NCI-H2081 (cell line): ENCODE data around the gene NEO1.

Source experiments
- DNase-seq, 2 experiments: peaks; one replicate each; lab custom pipeline; 2025; lab: John Stamatoyannopoulos, UW

Gene NEO1

GRCh38 chr15:73028831-73029451 is 23.3 kb upstream of the NEO1 start:
- no peak for DNase-seq

- DNase-seq, result no peak
These were observed 22.1 kb upstream of the NEO1 start for GRCh38 chr15:73030122-73030679.

- DNase-seq, result no peak
These were observed 20.6 kb upstream of the NEO1 start for GRCh38 chr15:73031648-73032047.

DNA sequence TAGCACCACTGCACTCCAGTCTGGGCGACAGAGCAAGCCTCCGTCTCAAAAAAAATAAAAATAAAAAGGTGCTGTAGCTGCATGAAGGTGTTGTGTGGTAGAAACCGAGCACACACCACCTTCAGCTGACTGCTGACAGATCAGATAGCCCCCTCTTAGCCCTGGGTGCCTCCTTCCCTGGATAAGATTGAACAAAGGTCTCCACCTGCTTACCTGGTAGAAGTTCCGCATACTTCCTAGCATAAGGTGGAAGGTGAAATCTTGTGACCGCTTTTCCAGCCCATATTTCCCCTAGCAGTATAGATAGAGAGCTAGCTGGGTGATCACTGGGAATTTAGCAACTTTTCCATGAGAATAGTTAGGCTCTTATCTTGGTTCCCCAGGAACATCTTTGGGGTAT is 18.7 kb upstream of the NEO1 start:
- DNase-seq, result no peak

DNA sequence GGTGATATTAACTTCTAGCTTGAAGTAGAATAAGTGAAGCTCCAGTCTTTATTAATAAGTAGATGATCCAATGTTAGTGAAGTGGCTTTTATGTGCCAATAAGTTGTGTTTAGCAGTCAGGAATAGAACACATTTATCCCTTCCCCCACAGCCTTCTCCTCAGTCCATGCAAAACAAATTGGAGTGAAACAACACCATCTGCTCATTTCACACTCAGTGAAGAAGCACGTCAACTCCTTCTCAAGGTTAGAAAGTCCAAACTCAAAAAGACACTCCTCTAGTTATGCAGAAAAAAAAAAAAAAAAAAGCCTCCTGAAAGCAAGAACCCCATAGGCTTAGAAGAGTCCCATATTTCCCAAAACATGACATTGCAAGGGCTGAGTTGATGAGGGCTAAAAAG is 18.0 kb upstream of the NEO1 start:
- no peak for DNase-seq

- DNase-seq, result no peak
These were observed 17.0 kb upstream of the NEO1 start for GRCh38 chr15:73035221-73035620.

GRCh38 chr15:73038220-73038619 is 14.0 kb upstream of the NEO1 start:
- no peak for DNase-seq

DNA sequence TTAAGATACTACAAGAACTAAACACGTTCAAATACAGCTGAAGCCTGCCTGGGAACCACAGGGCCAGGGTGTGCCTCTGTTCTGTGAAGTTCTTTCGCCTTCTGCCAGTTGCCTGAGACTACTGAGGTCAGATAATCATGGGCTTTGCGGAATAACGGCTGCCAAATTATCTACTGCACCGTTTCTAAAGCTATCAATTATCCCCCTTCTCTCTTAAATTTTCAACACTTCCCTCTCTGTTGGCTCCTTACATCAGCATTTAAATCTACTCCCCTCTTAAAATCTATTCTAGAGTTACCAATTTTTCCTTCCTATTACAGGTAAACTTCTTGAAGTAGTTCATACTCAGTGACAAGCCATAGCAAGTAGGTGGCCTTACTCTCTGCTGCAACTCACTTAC is 6.2 kb upstream of the NEO1 start:
- no peak for DNase-seq

DNA sequence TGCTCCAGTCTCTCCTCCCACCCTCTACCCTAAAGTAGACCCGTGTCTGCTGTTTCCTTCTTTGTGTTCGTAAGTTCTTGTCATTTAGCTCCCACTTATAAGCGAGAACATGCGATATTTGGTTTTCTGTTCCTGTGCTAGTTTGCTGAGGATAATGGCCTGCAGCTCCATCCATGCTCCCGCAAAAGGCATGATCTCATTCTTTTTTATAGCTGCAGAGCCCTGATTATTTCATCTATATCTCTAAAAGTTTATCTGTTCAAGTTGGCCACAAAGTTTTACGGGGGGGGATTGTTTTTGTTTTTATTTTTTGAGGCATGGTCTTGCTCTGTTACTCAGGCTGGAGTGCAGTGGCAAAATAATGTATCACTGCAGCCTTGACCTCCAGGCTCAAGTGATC is 4.4 kb upstream of the NEO1 start:
- no peak for DNase-seq

- no peak for DNase-seq
These were observed 3.5 kb upstream of the NEO1 start for GRCh38 chr15:73048624-73049295.

GRCh38 chr15:73049564-73050215 is 2.6 kb upstream of the NEO1 start:
- no peak for DNase-seq

DNA sequence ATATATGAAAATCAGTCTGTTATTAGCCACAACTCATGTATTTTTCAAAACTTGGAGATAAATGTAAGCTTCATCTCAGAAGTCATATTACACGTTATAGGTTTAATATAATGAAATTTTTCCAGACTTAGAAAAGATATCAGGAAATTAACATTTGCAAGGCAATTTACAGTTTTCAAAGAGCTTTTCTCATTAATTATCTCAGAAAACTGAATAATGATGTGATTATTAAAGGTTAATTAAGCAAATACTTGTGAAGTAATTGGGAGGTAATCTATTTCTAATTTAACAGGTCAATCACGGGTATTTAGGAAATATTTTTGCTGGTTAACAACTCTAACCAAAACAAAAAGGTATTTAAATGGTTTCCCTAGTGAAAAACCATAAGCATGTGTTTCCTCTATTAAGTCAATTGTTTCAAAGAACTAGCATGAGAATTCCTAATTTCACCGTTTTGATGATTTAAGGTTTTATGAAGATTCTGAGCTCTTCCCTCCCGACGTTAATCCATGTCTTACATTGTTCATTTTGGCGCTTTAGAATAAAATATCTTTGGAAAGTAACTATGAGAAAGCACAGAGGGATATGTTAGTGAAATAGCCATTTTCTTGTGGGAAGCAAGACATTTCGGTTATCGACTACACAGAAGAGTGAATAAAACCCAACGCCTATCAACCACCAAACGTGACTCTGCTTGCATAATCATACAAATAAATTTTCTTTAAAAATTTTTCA is 1.5 kb upstream of the NEO1 start:
- no peak for DNase-seq

DNA sequence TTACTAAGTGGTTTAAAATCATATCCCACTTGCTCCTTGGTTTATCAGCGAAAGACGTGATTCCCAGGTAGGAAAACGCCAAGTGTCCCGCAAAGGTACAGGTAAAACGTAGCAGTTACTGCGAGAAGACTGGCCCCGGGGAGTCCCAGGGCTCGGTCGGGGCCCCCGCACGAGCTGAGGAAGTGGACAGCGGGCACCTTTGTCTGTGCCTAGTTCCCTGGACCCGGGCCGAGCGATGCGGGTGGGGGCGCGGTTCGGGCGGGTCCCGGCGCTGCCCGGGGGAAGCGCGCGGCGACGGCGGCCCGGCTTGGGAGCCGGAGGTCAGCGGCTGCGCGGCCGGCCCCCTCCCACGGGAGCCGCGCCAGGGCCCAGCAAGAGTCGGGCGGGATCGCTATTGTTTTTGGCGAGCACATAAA is 864 bp upstream of the NEO1 start:
- no peak for DNase-seq

GRCh38 chr15:73052653-73053397 is 562 bp downstream of the NEO1 start:
- DNase-seq, result peak; percentile 39 to 49

DNA sequence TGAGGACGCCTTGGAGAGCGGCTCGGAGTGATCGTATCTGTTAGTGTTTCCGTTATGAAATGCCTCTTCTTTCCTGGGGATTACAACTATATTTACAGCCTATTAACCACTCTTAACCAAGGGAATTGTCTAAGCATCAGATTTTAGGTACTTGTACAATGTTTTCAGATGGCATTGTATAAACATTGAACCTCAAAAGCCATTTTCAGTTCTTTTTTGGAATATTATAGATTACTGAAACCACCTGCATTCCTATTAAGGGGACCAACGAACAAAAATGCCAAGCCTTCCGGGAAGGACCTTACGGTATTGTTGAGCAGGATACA is 1.1 kb downstream of the NEO1 start:
- no peak for DNase-seq

DNA sequence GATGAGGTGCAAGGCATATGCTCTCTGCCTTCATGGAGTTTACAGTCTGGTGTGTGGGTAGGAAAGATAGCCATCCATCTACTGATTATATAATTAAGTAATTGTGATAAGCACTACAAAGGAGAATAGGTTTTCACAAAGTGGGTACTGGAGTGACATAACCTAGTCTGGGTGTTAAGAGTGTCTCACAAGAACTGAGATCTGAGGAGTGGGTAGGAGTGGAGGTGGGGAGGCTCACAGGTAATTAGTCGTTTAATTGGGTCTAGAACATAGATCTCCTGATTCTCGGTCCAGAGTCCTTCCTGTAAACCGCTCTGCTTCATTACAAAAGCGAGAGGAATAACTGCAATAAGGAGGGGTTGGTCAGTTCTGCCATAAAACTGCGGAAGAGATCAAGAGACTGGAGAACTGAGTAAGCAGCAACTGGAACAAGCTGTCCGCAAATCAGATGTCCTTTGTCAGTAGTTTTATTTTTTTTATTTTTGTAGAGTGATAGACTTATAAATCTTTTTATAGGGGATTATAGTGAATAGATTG is 2.2 kb downstream of the NEO1 start:
- DNase-seq, result no peak

DNA sequence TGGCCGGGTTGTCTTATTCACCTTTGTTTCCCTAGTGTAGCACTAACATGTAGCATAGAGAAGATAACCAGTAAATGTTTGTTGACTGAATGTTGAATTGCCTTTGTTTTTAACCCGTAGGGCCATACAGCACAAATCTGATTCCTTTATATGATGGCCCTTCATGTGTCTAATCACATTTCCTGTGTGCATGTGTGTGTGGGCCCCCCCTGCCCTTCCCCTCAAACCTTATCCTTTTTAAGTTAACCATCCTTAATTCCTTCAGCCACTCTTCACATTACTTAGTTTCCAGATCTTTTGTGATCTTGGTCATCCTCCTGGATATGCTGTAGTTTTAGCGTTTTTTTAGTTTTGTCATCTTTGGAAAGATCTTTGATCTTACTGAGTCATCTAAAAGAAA is 4.2 kb downstream of the NEO1 start:
- DNase-seq, result no peak

GRCh38 chr15:73058437-73058836 is 6.2 kb downstream of the NEO1 start:
- DNase-seq, result no peak

DNA sequence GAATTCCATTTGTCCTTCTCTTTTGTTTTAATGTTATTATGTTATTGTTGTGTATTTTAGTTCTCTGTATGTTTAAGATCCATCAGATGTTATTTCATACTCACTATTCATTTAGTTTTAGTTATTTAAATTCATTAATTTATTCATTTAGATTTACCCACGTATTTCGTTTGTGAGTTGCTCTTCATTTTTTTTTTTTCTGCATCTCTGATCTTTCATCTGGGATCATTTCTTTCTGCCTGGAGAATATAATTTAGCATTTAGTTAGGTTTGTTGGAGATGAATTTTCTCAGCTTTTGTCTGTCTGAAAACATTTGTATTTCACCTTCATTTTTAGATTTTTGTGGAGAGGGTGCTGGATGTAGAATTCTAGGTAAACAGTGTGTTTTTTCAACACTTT is 12.9 kb downstream of the NEO1 start:
- DNase-seq, result no peak

DNA sequence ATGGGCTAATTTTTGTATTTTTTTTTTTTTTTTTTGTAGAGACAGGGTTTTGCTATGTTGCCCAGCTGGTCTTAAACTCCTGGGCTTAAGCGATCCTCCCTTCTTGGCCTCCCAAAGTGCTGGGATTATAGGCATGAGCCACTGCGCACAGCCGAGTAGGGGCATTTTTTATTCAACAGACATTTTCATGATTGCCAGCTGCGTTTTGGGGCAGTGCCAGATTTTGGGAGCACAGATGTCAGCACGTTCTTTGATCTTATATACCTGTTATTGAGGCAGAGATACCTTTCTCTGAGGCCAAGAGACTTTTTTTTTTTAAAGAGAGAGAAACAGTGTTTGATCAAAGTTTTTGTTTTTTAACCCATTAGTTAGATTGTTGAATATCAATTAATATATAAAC is 16.8 kb downstream of the NEO1 start:
- no peak for DNase-seq

DNA sequence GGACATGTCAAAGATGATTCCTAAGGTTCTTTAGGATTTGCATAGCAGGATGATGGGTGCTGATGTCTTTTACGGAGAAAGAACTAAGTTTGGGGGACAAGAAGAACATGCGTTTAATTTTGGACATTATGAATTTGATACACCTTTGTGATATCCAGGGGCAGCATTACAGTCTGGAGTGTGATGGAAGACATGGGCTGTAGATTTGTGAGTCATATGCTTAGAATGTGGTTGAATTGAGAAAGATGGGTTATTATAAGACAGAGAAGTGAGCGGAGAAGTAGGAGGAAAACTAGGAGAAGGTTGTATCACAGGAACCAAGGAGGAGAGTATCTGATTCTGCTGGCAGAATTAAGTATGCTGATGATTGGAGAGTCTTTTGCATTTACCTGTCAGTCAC is 20.6 kb downstream of the NEO1 start:
- DNase-seq, result no peak

DNA sequence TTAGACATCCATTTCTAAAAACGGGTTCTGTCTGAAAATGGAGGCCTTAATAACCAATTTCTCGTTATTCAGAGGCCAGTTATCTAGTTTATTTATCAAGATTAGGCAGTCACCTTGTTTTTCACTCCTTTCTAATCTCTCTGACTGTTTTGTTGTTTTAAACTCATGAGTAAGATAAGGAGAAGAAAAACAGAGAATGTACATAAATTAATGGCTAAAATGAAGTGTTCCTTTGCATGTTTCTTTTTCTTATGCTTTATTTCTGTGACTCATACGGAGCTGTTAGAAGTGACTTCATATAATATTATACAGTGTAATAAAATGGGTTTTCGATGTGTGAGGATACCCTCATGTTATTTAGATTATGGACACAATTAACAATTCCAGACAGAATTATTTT is 22.0 kb downstream of the NEO1 start:
- DNase-seq, result no peak
